MCF 10A (cell line): ENCODE results near the gene SDF2. TPM values are rescaled to one million over a fixed set of nuclear protein-coding genes. Genes with fewer than 3 reads are reported as not detected.

Experiments used
- BruUV-seq: library from RNA; stranded (reverse); fragments of 400-500 nt; replicated peaks from 2 replicates; lab custom pipeline; 2021; lab: Mats Ljungman, UMichigan
- CTCF ChIA-PET: fragments of 300-600 bp; sonication (Branson Sonifier 250); formaldehyde crosslinking; extraction: SDS; loops from one replicate; lab custom pipeline; 2021; ENCODE audit warnings: antibody characterized with exemption, inconsistent platforms; lab: Yijun Ruan, JAX
- POLR2A ChIA-PET: fragments of 300-600, 350-650 bp; sonication (Branson Sonifier 250); formaldehyde crosslinking; extraction: SDS; loops from one replicate; lab custom pipeline; 2020; ENCODE audit warnings: antibody characterized with exemption, inconsistent platforms; lab: Yijun Ruan, JAX
- DNase-seq: peaks from one replicate; pipeline ENCODE4 v3.0.0-alpha.2; 2018; ENCODE audit not compliant: unreplicated experiment
- H3K27ac Mint-ChIP-seq: one replicate; pipeline ENCODE4 v1.8.0; 2022; ENCODE audit warnings: mild to moderate bottlenecking, low read depth, mixed read lengths; ENCODE audit not compliant: unreplicated experiment
- H3K27me3 Mint-ChIP-seq: one replicate; pipeline ENCODE4 v1.8.0; 2022; ENCODE audit warnings: mixed read lengths; ENCODE audit not compliant: insufficient read depth, unreplicated experiment
- H3K36me3 Mint-ChIP-seq: one replicate; pipeline ENCODE4 v1.8.0; 2022; ENCODE audit warnings: mild to moderate bottlenecking, moderate library complexity, mixed read lengths; ENCODE audit not compliant: insufficient read depth, unreplicated experiment
- H3K4me1 Mint-ChIP-seq: one replicate; pipeline ENCODE4 v1.8.0; 2022; ENCODE audit warnings: mixed read lengths; ENCODE audit not compliant: insufficient read depth, unreplicated experiment
- H3K4me3 Mint-ChIP-seq: one replicate; pipeline ENCODE4 v1.8.0; 2022; ENCODE audit warnings: mild to moderate bottlenecking, moderate library complexity, mixed read lengths; ENCODE audit not compliant: unreplicated experiment
- H3K9me3 Mint-ChIP-seq: one replicate; pipeline ENCODE4 v1.8.0; 2022; ENCODE audit warnings: mixed read lengths; ENCODE audit not compliant: unreplicated experiment
- intact Hi-C: fragments of 100-400 bp; cut with micrococcal nuclease; formaldehyde crosslinking; loops from 2 replicates; pipeline ENCODE4 v1.14.1; 2022
- total RNA-seq: library from RNA; stranded (reverse); gene quantifications from 2 replicates; pipeline ENCODE4 v1.2.3, GENCODE V29; 2022
- TF ChIP-seq, protein P1 (sequence below): fragments of 200-600 bp; IDR thresholded peaks from one replicate; pipeline ENCODE4 v1.8.0; 2022; ENCODE audit warnings: antibody characterized with exemption, mild to moderate bottlenecking; ENCODE audit not compliant: unreplicated experiment

SDF2 gene
- total RNA-seq, 1 experiment from 2014 or later = 31.4 TPM

DNA sequence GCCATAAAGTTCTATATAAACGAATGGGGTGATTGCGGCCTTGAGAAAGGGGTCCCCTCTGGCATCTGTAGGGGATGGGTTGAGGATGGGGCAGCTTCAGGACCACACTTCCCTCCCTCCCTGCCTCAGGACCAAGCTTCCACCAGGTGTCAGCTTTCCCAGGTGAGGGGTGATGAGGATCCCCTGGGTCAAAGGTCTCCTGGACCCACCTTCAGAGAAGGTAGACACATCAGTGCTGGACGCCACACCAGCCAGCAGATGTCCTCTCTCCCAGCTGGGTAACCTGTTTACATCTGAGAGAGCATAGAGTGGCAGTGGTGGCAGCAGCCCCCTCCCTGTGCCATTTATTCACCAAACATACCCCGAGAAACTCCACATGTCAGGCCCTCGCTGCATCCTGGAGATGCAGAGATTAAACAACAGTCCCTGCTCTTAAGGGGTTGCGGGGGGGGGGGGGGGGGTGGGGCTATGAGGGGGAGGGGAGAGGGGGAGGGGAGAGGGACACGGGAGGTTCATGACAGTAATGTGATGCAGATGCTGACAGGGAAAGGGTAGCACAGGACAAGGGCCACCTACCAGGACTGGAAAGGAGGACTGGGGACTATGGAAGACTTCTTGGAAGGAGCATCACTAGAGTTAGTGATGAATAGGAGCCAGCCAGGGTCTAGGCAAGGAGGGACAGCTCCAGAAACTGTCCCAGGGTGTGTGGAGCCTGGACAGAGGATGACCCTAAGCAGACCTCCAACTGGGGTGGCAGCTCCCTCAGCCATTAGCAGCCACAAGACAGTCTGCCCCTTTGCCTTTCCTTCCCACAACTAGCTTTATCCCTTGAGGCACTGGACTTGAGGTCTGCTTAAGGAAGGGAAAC is 45.0 kb upstream of the SDF2 start:
- TF ChIP-seq, protein P1, sequence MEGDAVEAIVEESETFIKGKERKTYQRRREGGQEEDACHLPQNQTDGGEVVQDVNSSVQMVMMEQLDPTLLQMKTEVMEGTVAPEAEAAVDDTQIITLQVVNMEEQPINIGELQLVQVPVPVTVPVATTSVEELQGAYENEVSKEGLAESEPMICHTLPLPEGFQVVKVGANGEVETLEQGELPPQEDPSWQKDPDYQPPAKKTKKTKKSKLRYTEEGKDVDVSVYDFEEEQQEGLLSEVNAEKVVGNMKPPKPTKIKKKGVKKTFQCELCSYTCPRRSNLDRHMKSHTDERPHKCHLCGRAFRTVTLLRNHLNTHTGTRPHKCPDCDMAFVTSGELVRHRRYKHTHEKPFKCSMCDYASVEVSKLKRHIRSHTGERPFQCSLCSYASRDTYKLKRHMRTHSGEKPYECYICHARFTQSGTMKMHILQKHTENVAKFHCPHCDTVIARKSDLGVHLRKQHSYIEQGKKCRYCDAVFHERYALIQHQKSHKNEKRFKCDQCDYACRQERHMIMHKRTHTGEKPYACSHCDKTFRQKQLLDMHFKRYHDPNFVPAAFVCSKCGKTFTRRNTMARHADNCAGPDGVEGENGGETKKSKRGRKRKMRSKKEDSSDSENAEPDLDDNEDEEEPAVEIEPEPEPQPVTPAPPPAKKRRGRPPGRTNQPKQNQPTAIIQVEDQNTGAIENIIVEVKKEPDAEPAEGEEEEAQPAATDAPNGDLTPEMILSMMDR = no peak
- DNase-seq = no peak
- peaks cover 6% of the 10 kb centered on the region for H3K4me1 Mint-ChIP-seq
- no TSS peak for BruUV-seq
- H3K27ac Mint-ChIP-seq = no peak overlapping the region
- H3K36me3 Mint-ChIP-seq = peaks cover 20% of the 10 kb centered on the region
- H3K27me3 Mint-ChIP-seq = no peaks in the 10 kb centered on the region
- intact Hi-C loops = no loop called here
- no peaks in the 10 kb centered on the region for H3K9me3 Mint-ChIP-seq
- ChIA-PET POLR2A (interaction anchor here (0.6 to 2.2 kb wide), 4 partner anchors 13 to 105 kb away, joined by 3 to 7 read pairs (median 4); partner anchors contain the start of gene RPL23A), CTCF (interaction anchor here (1.0 to 1.2 kb wide), 2 partner anchors 10 to 410 kb away, joined by 3 to 4 read pairs; no protein-coding TSS in a partner anchor)
- H3K4me3 Mint-ChIP-seq = no peak overlapping the region

DNA sequence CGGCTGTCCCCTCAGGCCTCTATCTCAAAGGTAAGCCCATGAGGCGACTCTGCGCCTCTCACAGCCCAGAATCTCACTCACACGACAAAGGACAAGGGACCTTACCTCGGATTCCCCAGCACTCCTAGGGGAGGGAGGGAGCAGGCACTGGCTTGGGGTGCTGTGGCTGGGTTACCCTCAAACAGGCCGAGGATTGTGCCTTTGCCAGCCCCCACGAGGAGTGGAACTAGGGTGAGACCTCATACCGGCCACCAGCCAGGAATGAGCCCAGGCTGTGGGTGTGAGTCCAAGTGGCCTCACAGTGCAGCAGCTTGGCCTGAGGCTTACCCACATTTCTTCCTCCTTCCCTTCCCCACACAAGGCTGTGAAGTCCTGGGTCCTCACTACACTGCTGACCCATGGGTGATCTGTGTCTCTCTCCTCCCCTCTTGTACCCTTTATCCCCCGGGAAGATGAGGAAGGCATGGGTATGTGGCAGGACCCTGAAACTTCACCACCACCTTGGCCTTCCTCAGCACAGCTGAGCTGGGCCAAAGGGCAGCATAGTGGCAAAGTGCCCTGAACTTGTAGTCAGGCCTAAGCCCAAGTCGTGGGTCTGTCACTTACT is 44.1 kb upstream of the SDF2 start:
- no peak overlapping the region for H3K4me3 Mint-ChIP-seq
- no peak overlapping the region for H3K27ac Mint-ChIP-seq
- CTCF ChIA-PET = interaction anchor here (0.6 kb wide), 1 partner anchor 457 kb away, joined by 3 read pairs; no protein-coding TSS in a partner anchor
- DNase-seq = no peak
- BruUV-seq = no TSS peak
- POLR2A ChIA-PET = interaction anchor here (0.6 to 2.2 kb wide), 2 partner anchors 14 to 881 kb away, joined by 3 to 7 read pairs; partner anchors contain the start of gene RPL23A
- peaks cover 6% of the 10 kb centered on the region for H3K4me1 Mint-ChIP-seq
- H3K36me3 Mint-ChIP-seq = peaks cover 25% of the 10 kb centered on the region
- H3K9me3 Mint-ChIP-seq = no peaks in the 10 kb centered on the region
- TF ChIP-seq, protein P1 = no peak
- no peaks in the 10 kb centered on the region for H3K27me3 Mint-ChIP-seq
- intact Hi-C loops = no loop called here

DNA sequence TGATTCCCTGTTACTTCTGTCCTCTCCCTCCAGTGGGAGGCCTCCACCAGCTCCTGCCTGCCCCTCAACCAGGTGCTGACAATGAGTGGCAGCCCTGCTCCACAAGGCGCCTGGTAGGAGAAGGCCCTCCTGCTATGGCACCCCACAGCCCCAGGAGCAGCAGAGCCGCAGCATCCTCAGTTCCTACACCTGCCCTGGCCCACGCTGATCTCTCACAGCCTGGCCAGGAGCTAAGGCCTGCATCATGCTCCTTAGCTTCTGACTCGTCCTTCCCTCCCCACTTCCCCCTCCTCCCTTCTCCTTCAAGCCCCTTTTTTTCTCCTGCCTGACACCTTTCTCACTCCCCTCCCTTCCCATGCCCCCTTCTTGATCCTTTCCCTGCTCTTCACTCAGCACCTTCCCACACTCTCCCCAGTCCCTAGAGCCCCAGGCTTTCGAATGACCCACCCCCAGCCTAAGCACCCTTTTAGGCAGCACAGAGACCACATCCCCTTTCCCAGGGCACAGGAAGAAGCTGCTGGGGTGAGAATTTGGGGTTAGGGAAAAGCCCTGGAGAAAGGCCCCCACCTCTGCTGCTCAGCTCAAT is 43.5 kb upstream of the SDF2 start:
- Mint-ChIP-seq H3K27ac (no peak overlapping the region), H3K36me3 (peaks cover 30% of the 10 kb centered on the region), H3K4me3 (no peak overlapping the region), H3K27me3 (no peaks in the 10 kb centered on the region), H3K4me1 (no peaks in the 10 kb centered on the region), H3K9me3 (no peaks in the 10 kb centered on the region)
- ChIA-PET POLR2A (interaction anchor here (0.6 to 2.2 kb wide), 4 partner anchors 8 to 881 kb away, joined by 3 to 7 read pairs (median 3); partner anchors contain the start of gene RPL23A), CTCF (interaction anchor here (0.6 to 1.2 kb wide), 2 partner anchors 12 to 457 kb away, joined by 3 read pairs; no protein-coding TSS in a partner anchor)
- intact Hi-C loops = no loop called here
- TF ChIP-seq, protein P1 = no peak
- BruUV-seq = no TSS peak
- no peak for DNase-seq
